Activated T-cell treated with anti-CD3 and anti-CD28 coated beads, Interleukin-2, amount 50 U/mL, for 4 hours (primary cell): Measurements from ENCODE around the gene MCM9. TPM values are rescaled to one million over a fixed set of nuclear protein-coding genes. Genes with fewer than 3 reads are reported as not detected.
A peak's percentile ranks its signal among the peaks of the same experiment; 100 is the strongest.

ENCODE experiments used
- ATAC-seq, 2 donors: fragments of 200-7000 bp; cut with Tn5 transposase; one replicate each; pipeline ENCODE4 v1.10.0; 2021
- DNase-seq: peaks from one replicate; pipeline ENCODE4 v3.0.0-alpha.2; 2020
- H3K27me3 Mint-ChIP-seq: one replicate; pipeline ENCODE4 v1.8.0; 2021; ENCODE audit warnings: low read depth, mixed read lengths
- H3K36me3 Mint-ChIP-seq: one replicate; pipeline ENCODE4 v1.8.0; 2022; ENCODE audit warnings: mixed read lengths; ENCODE audit not compliant: insufficient read depth
- H3K4me1 Mint-ChIP-seq: one replicate; pipeline ENCODE4 v1.8.0; 2021; ENCODE audit warnings: low read depth, mixed read lengths
- H3K4me3 Mint-ChIP-seq: one replicate; pipeline ENCODE4 v1.8.0; 2021; ENCODE audit warnings: mild to moderate bottlenecking, moderate library complexity, mixed read lengths
- H3K9me3 Mint-ChIP-seq: one replicate; pipeline ENCODE4 v1.8.0; 2021; ENCODE audit warnings: mixed read lengths
- total RNA-seq, 3 donors: library from RNA; stranded (reverse); gene quantifications; one replicate each; pipeline ENCODE4 v1.2.1, GENCODE V29; 2021

MCM9 gene
- total RNA-seq, 3 donors from 2014 or later: 17.2 to 24.1 (median 17.8) TPM

- Mint-ChIP-seq H3K4me1 (no peaks in the 10 kb centered on the region), H3K36me3 (peaks cover 45% of the 10 kb centered on the region), H3K9me3 (no peaks in the 10 kb centered on the region), H3K4me3 (no peak overlapping the region), H3K27me3 (no peaks in the 10 kb centered on the region)
- DNase-seq (no peak), ATAC-seq (no peak)
Measured at GRCh38 chr6:118914598-118914997, 20.4 kb downstream of the MCM9 start.

- Mint-ChIP-seq H3K27me3 (no peaks in the 10 kb centered on the region), H3K4me3 (no peak overlapping the region), H3K9me3 (no peaks in the 10 kb centered on the region), H3K4me1 (no peaks in the 10 kb centered on the region), H3K36me3 (peaks cover 43% of the 10 kb centered on the region)
- ATAC-seq (no peak), DNase-seq (no peak)
Measured at GRCh38 chr6:118913161-118913560, 21.8 kb downstream of the MCM9 start.

GRCh38 chr6:118912646-118913045 is 22.3 kb downstream of the MCM9 start:
- peaks cover 44% of the 10 kb centered on the region for H3K36me3 Mint-ChIP-seq

GRCh38 chr6:118908441-118908840 is 26.5 kb downstream of the MCM9 start:
- DNase-seq: no peak
- Mint-ChIP-seq H3K27me3 (no peaks in the 10 kb centered on the region), H3K9me3 (no peaks in the 10 kb centered on the region), H3K36me3 (peaks cover 46% of the 10 kb centered on the region), H3K4me1 (peaks cover 32% of the 10 kb centered on the region), H3K4me3 (no peak overlapping the region)
- no peak for ATAC-seq

More at GRCh38 chr6:118912646-118913045, 22.3 kb downstream of the MCM9 start:
- DNase-seq (no peak), ATAC-seq (no peak)
- H3K9me3 Mint-ChIP-seq: no peaks in the 10 kb centered on the region
- no peak overlapping the region for H3K4me3 Mint-ChIP-seq
- no peaks in the 10 kb centered on the region for H3K27me3 Mint-ChIP-seq
- H3K4me1 Mint-ChIP-seq: no peaks in the 10 kb centered on the region

DNA sequence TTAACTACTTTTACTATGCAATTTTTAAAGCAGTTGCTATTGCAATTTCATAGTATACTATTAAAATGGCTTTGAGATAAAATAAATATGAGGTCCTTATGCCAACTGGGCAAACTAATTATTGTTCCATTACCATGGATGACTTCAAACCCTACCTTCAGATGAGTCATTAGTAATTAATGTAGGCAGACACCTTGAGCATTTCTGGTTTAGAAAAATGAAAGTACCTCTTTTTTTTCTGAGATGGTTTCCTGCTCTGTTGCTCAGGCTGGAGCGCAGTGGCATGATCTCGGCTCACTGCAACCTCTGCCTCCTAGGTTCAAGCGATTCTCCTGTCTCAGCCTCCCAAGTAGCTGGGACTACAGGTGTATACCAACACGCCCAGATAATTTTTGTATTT is 29.1 kb downstream of the MCM9 start:
- peak in 1 of 2 donors; percentile 72 for ATAC-seq
- H3K4me1 Mint-ChIP-seq: peaks cover 58% of the 10 kb centered on the region
- peaks cover 53% of the 10 kb centered on the region for H3K36me3 Mint-ChIP-seq
- H3K9me3 Mint-ChIP-seq: no peaks in the 10 kb centered on the region
- no peaks in the 10 kb centered on the region for H3K27me3 Mint-ChIP-seq
- H3K4me3 Mint-ChIP-seq: peak overlapping the region; percentile 29
- no peak for DNase-seq

DNA sequence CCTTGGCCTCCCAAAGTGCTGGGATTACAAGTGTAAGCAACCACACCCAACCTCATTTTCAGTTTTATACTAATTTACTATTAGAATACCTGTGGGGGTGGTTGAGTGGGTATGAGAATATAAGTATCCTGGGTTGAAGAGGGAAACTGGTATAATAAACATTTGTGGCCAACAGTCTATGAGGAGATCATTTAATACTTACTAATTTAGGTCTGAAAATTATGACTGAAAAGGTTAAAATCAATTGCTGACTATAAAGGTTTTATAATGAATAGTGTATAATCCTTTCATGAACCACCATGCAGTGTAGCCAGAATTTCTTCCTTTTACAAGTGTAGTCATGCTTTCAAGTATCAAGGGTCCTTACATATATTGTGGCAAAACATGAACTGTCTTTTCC is 29.9 kb downstream of the MCM9 start:
- no peak for ATAC-seq
- no peak overlapping the region for H3K4me3 Mint-ChIP-seq
- peaks cover 65% of the 10 kb centered on the region for H3K4me1 Mint-ChIP-seq
- peaks cover 56% of the 10 kb centered on the region for H3K36me3 Mint-ChIP-seq
- DNase-seq: no peak
- H3K27me3 Mint-ChIP-seq: no peaks in the 10 kb centered on the region
- no peaks in the 10 kb centered on the region for H3K9me3 Mint-ChIP-seq

- Mint-ChIP-seq H3K4me3 (no peak overlapping the region), H3K27me3 (no peaks in the 10 kb centered on the region), H3K36me3 (peaks cover 63% of the 10 kb centered on the region), H3K4me1 (peaks cover 79% of the 10 kb centered on the region), H3K9me3 (no peaks in the 10 kb centered on the region)
- ATAC-seq (no peak), DNase-seq (no peak)
Measured at GRCh38 chr6:118903691-118904090, 31.3 kb downstream of the MCM9 start.

DNA sequence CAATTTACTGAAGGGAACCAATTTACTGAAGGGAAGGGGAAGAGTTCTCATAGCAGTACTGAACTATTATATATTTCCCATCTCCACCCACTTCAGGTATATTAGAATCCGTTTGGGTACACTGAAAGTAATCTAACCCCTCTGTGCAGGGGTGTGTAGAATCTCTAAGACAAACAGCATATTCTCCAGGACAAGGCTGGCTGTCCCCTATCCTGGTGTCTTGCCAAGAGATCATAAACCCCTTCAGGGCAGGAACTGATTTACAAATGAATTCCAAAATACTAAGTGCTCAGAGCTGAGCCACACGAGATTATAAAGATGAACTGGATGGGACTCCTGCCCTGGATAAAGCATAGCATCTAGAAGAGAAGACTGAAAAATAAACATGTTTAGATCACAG is 31.8 kb downstream of the MCM9 start:
- Mint-ChIP-seq H3K4me1 (peaks cover 83% of the 10 kb centered on the region), H3K4me3 (no peak overlapping the region), H3K36me3 (peaks cover 65% of the 10 kb centered on the region), H3K9me3 (no peaks in the 10 kb centered on the region), H3K27me3 (no peaks in the 10 kb centered on the region)
- DNase-seq (no peak), ATAC-seq (no peak)

GRCh38 chr6:118902726-118903125 is 32.2 kb downstream of the MCM9 start:
- Mint-ChIP-seq H3K4me1 (peaks cover 87% of the 10 kb centered on the region), H3K36me3 (peaks cover 64% of the 10 kb centered on the region), H3K27me3 (no peaks in the 10 kb centered on the region), H3K9me3 (no peaks in the 10 kb centered on the region), H3K4me3 (no peak overlapping the region)
- DNase-seq (no peak), ATAC-seq (no peak)

DNA sequence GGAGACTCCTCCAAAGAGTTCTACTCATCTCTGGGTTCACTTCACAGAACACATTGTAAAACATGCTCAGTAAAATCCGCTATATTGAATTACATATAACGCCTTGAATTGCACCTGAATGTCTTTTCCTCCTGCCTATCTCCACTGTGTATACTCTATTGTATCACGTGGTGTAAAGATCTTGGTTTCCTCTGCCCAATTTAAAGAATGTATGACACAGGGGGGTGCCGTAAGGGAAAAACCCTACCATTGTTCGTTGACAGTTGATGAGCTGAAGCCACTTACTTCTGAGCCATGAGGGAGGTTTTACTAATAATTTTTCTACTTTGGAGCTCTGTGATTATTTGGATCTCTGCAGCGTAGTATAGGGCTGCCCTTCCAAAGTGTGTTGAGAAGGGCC is 35.0 kb downstream of the MCM9 start:
- H3K4me1 Mint-ChIP-seq: peaks cover 75% of the 10 kb centered on the region
- peak overlapping the region; percentile 27 for H3K4me3 Mint-ChIP-seq
- peaks cover 49% of the 10 kb centered on the region for H3K36me3 Mint-ChIP-seq
- DNase-seq (peak; percentile 12), ATAC-seq (peak; percentile 55 to 69)
- no peaks in the 10 kb centered on the region for H3K9me3 Mint-ChIP-seq
- H3K27me3 Mint-ChIP-seq: no peaks in the 10 kb centered on the region

DNA sequence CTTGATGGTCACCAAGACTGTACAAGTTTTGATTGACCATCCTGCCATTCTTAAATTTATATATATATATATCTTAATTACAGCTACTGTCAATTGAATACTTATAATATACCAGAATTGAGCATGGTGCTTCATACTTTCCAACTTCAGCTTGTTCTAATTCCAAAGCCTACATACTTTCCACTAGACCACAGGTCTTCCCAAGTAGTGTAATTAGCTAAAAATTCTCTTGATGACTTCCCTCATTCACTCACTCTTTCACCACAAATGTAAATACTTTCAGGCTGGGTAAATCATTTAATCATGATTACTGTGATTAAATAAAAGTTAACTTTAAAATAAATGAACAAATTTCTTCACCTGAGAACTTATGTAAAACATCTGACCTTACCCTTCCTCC is 37.6 kb downstream of the MCM9 start:
- DNase-seq: no peak
- H3K9me3 Mint-ChIP-seq: no peaks in the 10 kb centered on the region
- peaks cover 61% of the 10 kb centered on the region for H3K4me1 Mint-ChIP-seq
- H3K27me3 Mint-ChIP-seq: no peaks in the 10 kb centered on the region
- H3K4me3 Mint-ChIP-seq: peak overlapping the region; percentile 41
- ATAC-seq: no peak
- H3K36me3 Mint-ChIP-seq: peaks cover 35% of the 10 kb centered on the region

DNA sequence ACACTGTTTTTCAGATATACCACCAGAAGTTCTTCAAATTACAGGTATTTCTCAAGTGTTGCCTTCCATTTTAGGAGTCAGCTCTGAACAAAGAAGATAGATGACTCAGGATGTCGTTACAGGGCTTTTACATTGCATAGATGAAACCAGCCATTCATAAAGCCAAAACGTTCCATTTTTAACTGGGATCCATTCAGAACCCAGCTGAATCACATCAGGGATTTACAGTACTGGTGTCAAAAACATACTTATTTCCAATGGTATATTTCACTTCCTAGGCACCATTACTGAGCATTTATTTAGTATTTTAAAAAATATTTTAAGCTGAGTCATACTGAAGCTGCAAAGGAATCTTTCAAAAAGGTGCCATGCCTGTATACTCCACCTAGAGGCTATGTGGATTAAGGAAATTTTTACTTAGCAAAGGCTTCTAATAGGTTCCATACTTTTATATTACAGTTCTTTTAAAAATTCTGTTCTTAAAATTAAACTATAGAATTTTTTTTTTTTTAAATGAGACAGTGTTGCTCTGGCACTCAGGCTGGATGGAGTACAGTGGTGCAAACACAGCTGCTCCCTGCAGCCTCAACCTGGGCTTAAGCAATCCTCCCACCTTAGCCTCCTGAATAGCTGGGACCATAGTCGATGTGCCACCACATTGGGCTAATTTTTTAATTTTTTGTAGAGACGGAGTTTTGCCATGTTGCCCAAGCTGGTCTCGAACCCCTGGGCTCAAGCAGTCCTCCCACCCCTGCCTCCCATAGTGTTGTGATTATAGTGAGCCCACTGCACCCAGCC is 38.4 kb downstream of the MCM9 start:
- ATAC-seq (peak; percentile 9 to 11), DNase-seq (no peak)
- peak overlapping the region; percentile 83 for H3K4me3 Mint-ChIP-seq
- H3K9me3 Mint-ChIP-seq: no peaks in the 10 kb centered on the region
- peaks cover 61% of the 10 kb centered on the region for H3K4me1 Mint-ChIP-seq
- no peaks in the 10 kb centered on the region for H3K27me3 Mint-ChIP-seq
- H3K36me3 Mint-ChIP-seq: peaks cover 31% of the 10 kb centered on the region

- Mint-ChIP-seq H3K36me3 (peaks cover 25% of the 10 kb centered on the region), H3K9me3 (no peaks in the 10 kb centered on the region), H3K27me3 (no peaks in the 10 kb centered on the region), H3K4me3 (peak overlapping the region; percentile 83), H3K4me1 (peaks cover 61% of the 10 kb centered on the region)
- ATAC-seq (no peak), DNase-seq (no peak)
Measured at GRCh38 chr6:118895859-118896258, 39.1 kb downstream of the MCM9 start.

GRCh38 chr6:118895261-118895560 is 39.7 kb downstream of the MCM9 start:
- peak overlapping the region; percentile 98 for H3K4me3 Mint-ChIP-seq
- H3K36me3 Mint-ChIP-seq: peaks cover 18% of the 10 kb centered on the region
- ATAC-seq: no peak
- H3K4me1 Mint-ChIP-seq: peaks cover 59% of the 10 kb centered on the region
- no peaks in the 10 kb centered on the region for H3K27me3 Mint-ChIP-seq
- DNase-seq: no peak
- H3K9me3 Mint-ChIP-seq: no peaks in the 10 kb centered on the region

GRCh38 chr6:118894425-118895260 is 40.3 kb downstream of the MCM9 start:
- ATAC-seq: peak; percentile 45
- Mint-ChIP-seq H3K4me1 (peaks cover 58% of the 10 kb centered on the region), H3K27me3 (no peaks in the 10 kb centered on the region), H3K9me3 (no peaks in the 10 kb centered on the region), H3K4me3 (peak overlapping the region; percentile 98), H3K36me3 (peaks cover 13% of the 10 kb centered on the region)
- peak; percentile 41 for DNase-seq
